Measurements from ENCODE around the gene SSBP3. TPM values are rescaled to one million over a fixed set of nuclear protein-coding genes. Genes with fewer than 3 reads are reported as not detected.
A peak's percentile ranks its signal among the peaks of the same experiment; 100 is the strongest.

Gene SSBP3
- polyA plus RNA-seq, 1 donor (not counting 4 experiments of a cell fraction or from before 2014, with no cell fraction given) = 16.9 TPM

DNA sequence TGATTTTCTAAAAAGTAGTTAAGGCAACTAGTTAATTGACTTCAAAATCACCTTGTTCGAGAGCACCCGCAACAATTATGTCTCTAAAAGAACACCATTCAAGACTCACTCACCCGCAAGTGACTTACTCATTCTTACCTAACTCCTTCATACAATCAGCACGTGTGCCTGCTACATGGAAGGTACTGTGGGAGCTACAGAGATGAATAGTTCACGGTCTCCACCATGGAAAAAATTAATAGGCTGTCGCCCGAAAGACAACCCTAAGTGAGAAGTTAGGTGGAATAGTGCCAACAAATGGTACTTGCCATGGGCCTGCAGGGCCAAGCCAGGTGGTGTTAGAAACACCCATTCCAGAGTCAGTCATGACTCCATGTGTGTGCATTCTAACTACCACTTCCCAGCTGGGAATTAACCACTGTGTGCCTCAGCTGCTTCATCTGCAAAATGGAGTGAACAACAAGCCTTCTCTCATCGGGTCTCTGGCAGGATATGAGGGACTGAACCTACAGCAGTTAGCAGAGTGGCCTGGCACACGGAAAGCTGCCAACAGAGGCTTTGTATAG, 7.1 kb downstream of the SSBP3 start:
- Histone ChIP-seq H4K20me1 (ENCODE audit: control insufficient read depth, extremely low read depth, insufficient read depth, low read length) (no peaks in the 10 kb centered on the region), H3K27me3 (ENCODE audit: control insufficient read depth, extremely low read depth, insufficient read depth, low read length) (no peaks in the 10 kb centered on the region), H3K4me2 (ENCODE audit: control insufficient read depth, extremely low read depth, insufficient read depth, low read depth, low read length) (no peak overlapping the region), H3K27ac (ENCODE audit: control insufficient read depth, insufficient read depth, low read length) (no peak overlapping the region), H3K9me3 (ENCODE audit: control insufficient read depth, low read depth, low read length) (no peaks in the 10 kb centered on the region), H3K4me1 (ENCODE audit: control insufficient read depth, extremely low read depth, insufficient read depth, low read length) (peaks cover 9% of the 10 kb centered on the region), H3K9me1 (ENCODE audit: control insufficient read depth, extremely low read depth, insufficient read depth, low read length) (no peaks in the 10 kb centered on the region), H3K36me3 (ENCODE audit: control insufficient read depth in 2 of 2, extremely low read depth in 1 of 2, insufficient read depth in 2 of 2, low read length in 2 of 2) (peaks cover 10 to 27% of the 10 kb centered on the region in 2 experiments), H3K9ac (ENCODE audit: control insufficient read depth, extremely low read depth, insufficient read depth, low read length) (no peak overlapping the region), H2AFZ (ENCODE audit: control insufficient read depth, low read length) (no peak overlapping the region), H3K79me2 (ENCODE audit: control insufficient read depth, insufficient read depth, low read length) (no peaks in the 10 kb centered on the region), H3K4me3 (ENCODE audit: control insufficient read depth in 2 of 3, extremely low read depth in 1 of 3, insufficient read depth in 2 of 3, low read depth in 1 of 3, low read length in 3 of 3) (no peak overlapping the region)
- dilution Hi-C loops (cut with MboI; ENCODE audit: extremely low pct_ligation_motif_present, low sequenced_read_pairs) = no loop called here
- TF ChIP-seq EZH2 (IDR thresholded peaks at IDR 0.05; ENCODE audit: low read length) = no peak
- TF ChIP-seq, protein P1, sequence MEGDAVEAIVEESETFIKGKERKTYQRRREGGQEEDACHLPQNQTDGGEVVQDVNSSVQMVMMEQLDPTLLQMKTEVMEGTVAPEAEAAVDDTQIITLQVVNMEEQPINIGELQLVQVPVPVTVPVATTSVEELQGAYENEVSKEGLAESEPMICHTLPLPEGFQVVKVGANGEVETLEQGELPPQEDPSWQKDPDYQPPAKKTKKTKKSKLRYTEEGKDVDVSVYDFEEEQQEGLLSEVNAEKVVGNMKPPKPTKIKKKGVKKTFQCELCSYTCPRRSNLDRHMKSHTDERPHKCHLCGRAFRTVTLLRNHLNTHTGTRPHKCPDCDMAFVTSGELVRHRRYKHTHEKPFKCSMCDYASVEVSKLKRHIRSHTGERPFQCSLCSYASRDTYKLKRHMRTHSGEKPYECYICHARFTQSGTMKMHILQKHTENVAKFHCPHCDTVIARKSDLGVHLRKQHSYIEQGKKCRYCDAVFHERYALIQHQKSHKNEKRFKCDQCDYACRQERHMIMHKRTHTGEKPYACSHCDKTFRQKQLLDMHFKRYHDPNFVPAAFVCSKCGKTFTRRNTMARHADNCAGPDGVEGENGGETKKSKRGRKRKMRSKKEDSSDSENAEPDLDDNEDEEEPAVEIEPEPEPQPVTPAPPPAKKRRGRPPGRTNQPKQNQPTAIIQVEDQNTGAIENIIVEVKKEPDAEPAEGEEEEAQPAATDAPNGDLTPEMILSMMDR (optimal IDR thresholded peaks at IDR 0.05 in 1 of 3, IDR thresholded peaks at IDR 0.05 in 1 of 3, conservative IDR thresholded peaks at IDR 0.05 in 1 of 3; ENCODE audit: extremely low read depth in 1 of 3, insufficient read depth in 2 of 3, low read length in 3 of 3) = no peak
- peak; percentile 36 for FAIRE-seq
- DNase-seq (ENCODE audit: low read depth, low spot score) = no peak

DNA sequence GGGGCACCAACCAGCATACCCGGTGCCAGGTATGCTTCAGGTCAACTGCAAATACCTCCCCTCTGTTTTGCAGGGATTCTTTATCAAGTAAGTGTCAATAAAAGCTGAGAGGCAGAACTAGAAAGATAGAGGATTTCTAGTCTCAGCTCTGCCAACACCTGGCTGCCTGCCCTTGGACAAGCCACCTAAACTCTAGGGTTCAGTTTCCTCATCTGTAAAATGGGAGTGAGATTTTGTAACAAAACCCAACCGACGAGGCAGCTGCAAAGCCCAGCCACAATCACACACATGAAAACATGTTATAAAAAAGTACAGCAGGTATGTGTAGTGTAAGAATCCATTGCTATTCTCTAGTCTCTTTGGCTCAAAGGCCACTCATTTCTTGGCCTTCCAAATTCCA, 8.2 kb downstream of the SSBP3 start:
- H3K9me1 ChIP-seq (ENCODE audit: control insufficient read depth, extremely low read depth, insufficient read depth, low read length) = no peaks in the 10 kb centered on the region
- H2AFZ ChIP-seq (ENCODE audit: control insufficient read depth, low read length) = no peak overlapping the region
- H3K9me3 ChIP-seq (ENCODE audit: control insufficient read depth, low read depth, low read length) = no peaks in the 10 kb centered on the region
- no peak overlapping the region for H3K4me2 ChIP-seq (ENCODE audit: control insufficient read depth, extremely low read depth, insufficient read depth, low read depth, low read length)
- H3K4me3 ChIP-seq (ENCODE audit: control insufficient read depth in 2 of 3, extremely low read depth in 1 of 3, insufficient read depth in 2 of 3, low read depth in 1 of 3, low read length in 3 of 3) = no peak overlapping the region
- FAIRE-seq (no peak), DNase-seq (ENCODE audit: low read depth, low spot score) (no peak)
- H3K27ac ChIP-seq (ENCODE audit: control insufficient read depth, insufficient read depth, low read length) = no peak overlapping the region
- TF ChIP-seq, protein P1 (optimal IDR thresholded peaks at IDR 0.05 in 1 of 3, IDR thresholded peaks at IDR 0.05 in 1 of 3, conservative IDR thresholded peaks at IDR 0.05 in 1 of 3; ENCODE audit: extremely low read depth in 1 of 3, insufficient read depth in 2 of 3, low read length in 3 of 3) = no peak
- no peak for TF ChIP-seq EZH2 (IDR thresholded peaks at IDR 0.05; ENCODE audit: low read length)
- H3K36me3 ChIP-seq (ENCODE audit: control insufficient read depth in 2 of 2, extremely low read depth in 1 of 2, insufficient read depth in 2 of 2, low read length in 2 of 2) = peaks cover 10 to 27% of the 10 kb centered on the region in 2 experiments
- H3K79me2 ChIP-seq (ENCODE audit: control insufficient read depth, insufficient read depth, low read length) = no peaks in the 10 kb centered on the region
- H3K4me1 ChIP-seq (ENCODE audit: control insufficient read depth, extremely low read depth, insufficient read depth, low read length) = peaks cover 1% of the 10 kb centered on the region
- no peaks in the 10 kb centered on the region for H4K20me1 ChIP-seq (ENCODE audit: control insufficient read depth, extremely low read depth, insufficient read depth, low read length)
- no peak overlapping the region for H3K9ac ChIP-seq (ENCODE audit: control insufficient read depth, extremely low read depth, insufficient read depth, low read length)
- H3K27me3 ChIP-seq (ENCODE audit: control insufficient read depth, extremely low read depth, insufficient read depth, low read length) = no peaks in the 10 kb centered on the region
- dilution Hi-C loops (cut with MboI; ENCODE audit: extremely low pct_ligation_motif_present, low sequenced_read_pairs) = no loop called here
